GM23338 (cell line): ENCODE data around the gene HLCS. TPM values are rescaled to one million over a fixed set of nuclear protein-coding genes. Genes with fewer than 3 reads are reported as not detected.

Experiments
- ATAC-seq: fragments of 200-7000 bp; cut with Tn5 transposase; 3 replicates; pipeline ENCODE4 v1.9.1; 2020
- DNase-seq: peaks from one replicate; pipeline ENCODE4 v3.0.0-alpha.2; 2015; ENCODE audit warnings: low spot score
- H2AFZ ChIP-seq: fragments of 200-600 bp; sonication (generic); 2 replicates; pipeline ENCODE4 v1.8.0; 2016; ENCODE audit warnings: antibody characterized with exemption, mild to moderate bottlenecking, moderate library complexity
- H3F3A ChIP-seq: fragments of 200-600 bp; sonication (generic); replicated peaks from 2 replicates; pipeline ENCODE4 v1.8.0; 2017; ENCODE audit warnings: antibody characterized with exemption, mixed run types, low read depth
- H3K27ac ChIP-seq: fragments of 200-600 bp; sonication (generic); 2 replicates; pipeline ENCODE4 v1.6.1; 2016; ENCODE audit warnings: low read depth
- H3K27me3 ChIP-seq: fragments of 200-600 bp; sonication (generic); 2 replicates; pipeline ENCODE4 v1.8.0; 2016; ENCODE audit warnings: mild to moderate bottlenecking, mixed run types, moderate library complexity; ENCODE audit not compliant: insufficient read depth
- H3K36me3 ChIP-seq: fragments of 200-600 bp; sonication (generic); 2 replicates; pipeline ENCODE4 v1.8.0; 2016; ENCODE audit warnings: mild to moderate bottlenecking; ENCODE audit not compliant: insufficient read depth
- H3K4me1 ChIP-seq: fragments of 200-600 bp; sonication (generic); 2 replicates; pipeline ENCODE4 v1.8.0; 2016; ENCODE audit warnings: mild to moderate bottlenecking, moderate library complexity; ENCODE audit not compliant: insufficient read depth
- H3K4me2 ChIP-seq: fragments of 200-600 bp; sonication (generic); 2 replicates; pipeline ENCODE4 v1.7.1; 2017; ENCODE audit warnings: mixed run types
- H3K4me3 ChIP-seq: fragments of 200-600 bp; sonication (generic); 2 replicates; pipeline ENCODE4 v1.6.1; 2016; ENCODE audit warnings: mixed run types
- H3K79me2 ChIP-seq: fragments of 200-600 bp; sonication (generic); replicated peaks from 2 replicates; pipeline ENCODE4 v1.8.0; 2017; ENCODE audit warnings: mild to moderate bottlenecking; ENCODE audit not compliant: insufficient read depth
- H3K9me2 ChIP-seq: fragments of 200-600 bp; sonication (generic); 2 replicates; pipeline ENCODE4 v1.8.0; 2017; ENCODE audit not compliant: insufficient read depth
- H4K20me1 ChIP-seq: fragments of 200-600 bp; sonication (generic); replicated peaks from 2 replicates; pipeline ENCODE4 v1.8.0; 2017; ENCODE audit warnings: mild to moderate bottlenecking; ENCODE audit not compliant: insufficient read depth
- H3K27ac Mint-ChIP-seq: 2 replicates; pipeline ENCODE4 v1.8.0; 2020; ENCODE audit warnings: inconsistent platforms, mild to moderate bottlenecking, moderate library complexity, mixed read lengths
- H3K27me3 Mint-ChIP-seq: 3 replicates; pipeline ENCODE4 v1.8.0; 2022; ENCODE audit warnings: low read depth, mild to moderate bottlenecking, moderate library complexity, mixed read lengths, inconsistent platforms; ENCODE audit not compliant: insufficient read depth, poor library complexity
- H3K36me3 Mint-ChIP-seq: 3 replicates; pipeline ENCODE4 v1.8.0; 2021; ENCODE audit warnings: low read depth, mild to moderate bottlenecking, inconsistent platforms, moderate library complexity, mixed read lengths
- H3K4me1 Mint-ChIP-seq: 3 replicates; pipeline ENCODE4 v1.8.0; 2020; ENCODE audit warnings: mild to moderate bottlenecking, inconsistent platforms, mixed read lengths
- H3K4me3 Mint-ChIP-seq: 3 replicates; pipeline ENCODE4 v1.8.0; 2021; ENCODE audit warnings: moderate library complexity, mild to moderate bottlenecking, inconsistent platforms, mixed read lengths
- H3K9me3 Mint-ChIP-seq: 3 replicates; pipeline ENCODE4 v1.8.0; 2020; ENCODE audit warnings: moderate library complexity, mild to moderate bottlenecking, inconsistent platforms, mixed read lengths
- CREB1 ChIP-seq: fragments of 250-450 bp; sonication (Bioruptor Pico); IDR thresholded peaks from 2 replicates; pipeline ENCODE4 v1.5.0; 2020; ENCODE audit warnings: low read depth, mild to moderate bottlenecking, moderate library complexity
- CTCF ChIP-seq, 2 experiments: fragments of 200-600 bp in 1 of 2; sonication (generic) in 1 of 2; conservative IDR thresholded peaks; 2 replicates each; pipeline versions ENCODE4 v1.5.1 to v1.6.1; 2016 to 2017; ENCODE audit warnings: antibody characterized with exemption in 2 of 2, low read depth in 2 of 2, mild to moderate bottlenecking in 2 of 2, moderate library complexity in 1 of 2
- ETS1 ChIP-seq: IDR thresholded peaks from 2 replicates; pipeline ENCODE4 v1.6.1; 2016; ENCODE audit warnings: antibody characterized with exemption
- EZH2phosphoT487 ChIP-seq: fragments of 200-600 bp; sonication (generic); IDR thresholded peaks from one replicate; pipeline ENCODE4 v1.8.1; 2018; ENCODE audit warnings: antibody characterized with exemption; ENCODE audit not compliant: unreplicated experiment
- JUNB ChIP-seq: IDR thresholded peaks from one replicate; pipeline ENCODE4 v1.6.1; 2016; ENCODE audit warnings: antibody characterized with exemption; ENCODE audit not compliant: unreplicated experiment
- REST ChIP-seq: IDR thresholded peaks from one replicate; pipeline ENCODE4 v1.6.1; 2018; ENCODE audit warnings: antibody characterized with exemption; ENCODE audit not compliant: unreplicated experiment
- STAT1 ChIP-seq: IDR thresholded peaks from one replicate; pipeline ENCODE4 v1.6.1; 2016; ENCODE audit warnings: antibody characterized with exemption; ENCODE audit not compliant: unreplicated experiment
- ZNF114 ChIP-seq: fragments of 250-450 bp; sonication (Bioruptor Pico); IDR thresholded peaks from 2 replicates; pipeline ENCODE4 v1.5.0; 2020; ENCODE audit warnings: mild to moderate bottlenecking, moderate library complexity
- polyA plus RNA-seq: library from polyadenylated mRNA; unstranded; fragments of >200 nt; fragmentation: Nextera tagmentation; extraction: Ambion mirVana; gene quantifications from 2 replicates; pipeline ENCODE4 v1.2.1, GENCODE V29; 2016
- total RNA-seq: library from RNA; depleted of rRNA; stranded (reverse); fragments of >200 nt; shearing (Covaris generic); gene quantifications from 2 replicates; pipeline ENCODE4 v1.2.3, GENCODE V29; 2014

HLCS gene
- total and polyA plus RNA-seq, 2 experiments from 2014 or later: 6.1 to 14.7 TPM

GRCh38 chr21:36964398-36964797 is 2.1 kb downstream of the HLCS start:
- peaks cover 10% of the 10 kb centered on the region for H3K27me3 Mint-ChIP-seq
- no peaks in the 10 kb centered on the region for H3K27me3 ChIP-seq
- H3K9me3 Mint-ChIP-seq: no peaks in the 10 kb centered on the region; the same call in 2 of the 3 replicates
- no peak overlapping the region for H3K4me2 ChIP-seq
- H3K79me2 ChIP-seq: no peaks in the 10 kb centered on the region
- no peak for DNase-seq
- no peaks in the 10 kb centered on the region for H3K9me2 ChIP-seq
- TF ChIP-seq REST: no peak
- no peak for TF ChIP-seq ZNF114 (CRISPR knock-in tag)
- TF ChIP-seq CTCF (conservative IDR thresholded peaks at IDR 0.05; ENCODE audit: low read depth in 2 of 2): no peak
- no peak for TF ChIP-seq ETS1
- no peak for TF ChIP-seq JUNB
- TF ChIP-seq STAT1: no peak
- no peak for TF ChIP-seq EZH2phosphoT487
- TF ChIP-seq CREB1 (CRISPR knock-in tag): no peak
- ATAC-seq: no peak
- H3K4me1 Mint-ChIP-seq: peaks cover 19% of the 10 kb centered on the region
- peak overlapping the region; percentile 23; the same call in 2 of the 3 replicates for H3K4me3 Mint-ChIP-seq
- H3K27ac Mint-ChIP-seq: no peak overlapping the region
- no peak overlapping the region for H3K4me3 ChIP-seq
- no peak overlapping the region for H2AFZ ChIP-seq
- H3K36me3 Mint-ChIP-seq: peaks cover 12% of the 10 kb centered on the region
- H3K27ac ChIP-seq: no peak overlapping the region
- no peaks in the 10 kb centered on the region for H3K36me3 ChIP-seq
- H3F3A ChIP-seq: peaks cover 12% of the 10 kb centered on the region; the same call in 1 of the 2 replicates
- H3K4me1 ChIP-seq: peaks cover 5% of the 10 kb centered on the region; the same call in 1 of the 2 replicates
- H4K20me1 ChIP-seq: no peaks in the 10 kb centered on the region
